GM18526 (cell line): Measurements from ENCODE around the gene SPTBN1.

ENCODE experiments used
- POLR2A ChIP-seq: IDR thresholded peaks from 3 replicates; pipeline ENCODE4 v1.6.1; 2011; ENCODE audit not compliant: insufficient read length; ENCODE audit errors: extremely low read depth

The SPTBN1 gene

GRCh38 chr2:54508541-54508940 lies 52.4 kb downstream of the SPTBN1 start:
- TF ChIP-seq POLR2A = no peak

GRCh38 chr2:54510916-54511315 lies 54.8 kb downstream of the SPTBN1 start:
- no peak for TF ChIP-seq POLR2A

DNA sequence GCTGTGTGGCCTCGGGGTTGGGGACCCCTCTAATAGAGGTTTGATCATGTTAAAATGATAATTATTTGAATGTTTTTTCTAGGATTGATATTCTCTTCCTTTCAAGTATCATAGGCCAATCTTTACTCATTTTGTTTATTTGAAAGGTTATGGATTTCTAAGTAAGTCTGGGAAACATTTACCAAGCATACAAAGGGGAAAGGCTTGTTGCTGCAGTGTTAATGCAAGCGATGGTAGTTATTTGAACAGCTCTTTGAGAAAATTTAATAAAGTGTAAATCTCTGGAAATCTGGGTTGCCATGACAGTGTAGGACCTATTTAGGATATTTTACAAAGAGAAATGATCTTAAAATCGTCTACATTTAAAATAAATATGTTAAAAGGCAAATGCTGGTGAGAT lies 56.1 kb downstream of the SPTBN1 start:
- no peak for TF ChIP-seq POLR2A

DNA sequence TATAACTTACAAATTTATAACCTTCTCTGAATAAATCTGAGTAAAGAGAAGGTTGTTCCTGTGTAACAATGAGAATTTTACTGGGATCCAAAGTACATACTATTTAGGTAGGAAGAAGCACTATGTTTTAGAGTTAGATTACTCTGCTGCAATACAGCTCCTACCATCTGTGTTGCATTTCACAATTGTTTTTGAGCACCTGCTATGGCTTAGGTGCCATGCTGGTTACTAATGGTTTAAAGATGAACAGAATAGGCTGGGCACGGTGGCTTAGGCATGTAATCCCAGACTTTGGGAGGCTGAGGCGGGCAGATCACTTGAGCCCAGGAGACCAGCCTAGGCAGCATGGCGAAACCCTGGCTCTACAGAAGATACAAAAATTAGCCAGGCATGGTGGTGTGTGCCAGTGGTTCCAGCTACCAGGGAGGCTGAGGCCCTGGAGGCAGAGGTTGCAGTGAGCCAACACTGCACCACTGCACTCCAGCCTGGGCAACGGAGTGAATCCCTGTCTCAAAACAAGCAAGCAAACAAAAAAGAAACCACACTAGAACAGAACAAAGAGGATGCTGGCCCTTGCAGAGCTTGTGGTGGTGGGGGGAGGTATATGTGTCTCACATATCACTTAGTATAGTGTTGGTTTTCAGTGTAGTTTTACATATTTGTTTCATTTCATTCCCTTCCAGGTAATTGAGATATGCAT lies 56.7 kb downstream of the SPTBN1 start:
- TF ChIP-seq POLR2A = no peak

- no peak for TF ChIP-seq POLR2A
These were observed 57.2 kb downstream of the SPTBN1 start for GRCh38 chr2:54513363-54513715.

- no peak for TF ChIP-seq POLR2A
These were observed 58.9 kb downstream of the SPTBN1 start for GRCh38 chr2:54514822-54515569.

GRCh38 chr2:54516842-54517241 lies 60.7 kb downstream of the SPTBN1 start:
- TF ChIP-seq POLR2A = no peak

DNA sequence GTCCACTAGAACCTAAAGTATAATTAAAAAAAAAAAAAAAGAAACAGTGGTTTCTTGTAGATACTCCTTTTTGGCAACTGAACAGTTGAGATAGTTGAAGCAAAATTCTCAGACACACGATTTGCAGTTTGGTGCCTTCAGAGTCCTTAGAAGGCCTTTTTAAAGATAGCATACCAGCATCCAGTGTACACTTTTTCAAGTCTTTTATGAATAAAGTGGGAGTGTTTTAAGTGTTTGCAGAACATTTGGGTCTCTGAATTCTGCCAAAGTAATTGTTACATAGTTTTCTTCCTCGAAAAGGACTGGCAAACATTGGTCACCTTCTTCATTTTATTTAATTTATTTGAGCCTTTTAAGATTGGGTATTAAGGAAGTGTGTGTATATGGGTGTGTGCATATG lies 62.3 kb downstream of the SPTBN1 start:
- no peak for TF ChIP-seq POLR2A

GRCh38 chr2:54519841-54520459 lies 63.8 kb downstream of the SPTBN1 start:
- TF ChIP-seq POLR2A = no peak

DNA sequence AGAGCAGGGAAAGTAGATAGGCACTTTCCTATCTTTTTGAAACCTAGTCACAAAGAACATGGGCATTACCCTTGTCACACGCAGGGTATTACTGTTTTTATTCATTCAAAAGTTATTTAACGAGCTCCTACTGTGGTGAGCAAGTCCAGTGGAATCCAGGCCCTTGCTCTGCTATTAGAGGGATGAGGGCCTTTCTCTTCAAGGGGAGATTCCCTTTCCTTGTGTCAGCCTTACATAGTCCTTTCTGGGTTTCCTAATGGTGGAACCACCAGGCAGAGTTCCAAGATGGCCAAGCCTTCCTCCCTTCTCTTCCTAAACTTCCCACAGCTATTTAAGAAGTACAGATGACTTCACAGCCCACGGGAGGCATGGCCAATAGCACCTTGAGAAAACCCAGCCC lies 64.6 kb downstream of the SPTBN1 start:
- TF ChIP-seq POLR2A = no peak

DNA sequence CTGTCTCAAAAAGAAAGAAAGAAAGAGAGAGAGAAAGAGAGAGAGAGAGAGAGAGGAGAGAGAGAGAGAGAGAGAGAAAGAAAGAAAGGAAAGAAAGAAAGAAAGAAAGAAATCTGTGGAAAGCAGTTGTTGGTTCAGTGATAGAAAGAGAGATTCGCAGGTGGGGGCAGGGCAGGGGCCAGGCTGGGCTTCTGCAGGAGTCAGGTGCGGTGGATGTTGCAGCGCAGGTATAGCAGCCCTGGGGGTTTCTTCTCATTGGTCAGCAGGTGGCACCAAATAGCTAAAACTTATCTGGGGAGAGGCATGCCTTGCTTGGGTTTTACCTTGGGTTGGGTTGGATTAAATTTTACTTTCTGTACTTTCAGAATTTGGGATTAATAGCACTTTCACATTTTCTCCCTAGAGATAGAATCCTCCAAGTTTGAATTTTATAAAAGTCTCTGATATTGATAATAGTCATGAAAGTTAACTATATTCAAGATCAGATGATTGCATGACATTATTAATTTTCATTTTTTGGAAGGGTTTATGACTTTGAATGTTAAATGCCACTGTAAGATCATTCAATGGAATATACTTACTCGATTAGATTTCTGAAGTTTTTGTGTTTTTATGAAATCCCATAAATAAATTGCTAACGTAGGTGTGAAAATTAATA lies 66.6 kb downstream of the SPTBN1 start:
- TF ChIP-seq POLR2A = no peak

DNA sequence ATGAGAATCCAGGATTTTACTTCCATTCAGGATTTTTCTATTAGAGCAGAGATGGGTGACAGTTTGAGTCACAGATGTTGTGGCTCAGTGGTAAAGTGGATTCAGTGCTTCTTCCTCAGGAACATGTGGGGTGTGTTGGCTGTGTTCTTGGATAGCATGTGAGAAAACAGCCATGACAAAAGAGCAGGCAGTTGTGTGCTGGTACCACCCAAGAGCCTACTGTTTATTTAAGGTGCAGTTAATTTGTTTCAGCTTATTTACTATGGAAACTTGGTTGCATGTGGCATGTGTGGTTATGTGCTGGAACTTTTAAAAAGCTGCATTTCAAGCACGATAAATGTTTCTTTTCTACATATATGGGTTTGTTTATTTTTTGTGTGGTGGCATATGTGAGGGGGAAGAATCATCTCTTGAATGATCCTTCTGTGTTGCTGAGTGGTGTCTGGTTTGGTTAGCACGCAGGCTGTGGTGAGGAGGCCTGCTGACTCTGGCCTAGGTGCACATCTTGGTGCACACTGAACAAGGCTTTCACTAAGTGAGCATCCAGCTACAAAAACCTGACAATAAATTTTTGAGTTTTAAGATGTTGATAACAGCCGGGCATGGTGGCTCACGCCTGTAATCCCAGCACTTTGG lies 67.3 kb downstream of the SPTBN1 start:
- no peak for TF ChIP-seq POLR2A

DNA sequence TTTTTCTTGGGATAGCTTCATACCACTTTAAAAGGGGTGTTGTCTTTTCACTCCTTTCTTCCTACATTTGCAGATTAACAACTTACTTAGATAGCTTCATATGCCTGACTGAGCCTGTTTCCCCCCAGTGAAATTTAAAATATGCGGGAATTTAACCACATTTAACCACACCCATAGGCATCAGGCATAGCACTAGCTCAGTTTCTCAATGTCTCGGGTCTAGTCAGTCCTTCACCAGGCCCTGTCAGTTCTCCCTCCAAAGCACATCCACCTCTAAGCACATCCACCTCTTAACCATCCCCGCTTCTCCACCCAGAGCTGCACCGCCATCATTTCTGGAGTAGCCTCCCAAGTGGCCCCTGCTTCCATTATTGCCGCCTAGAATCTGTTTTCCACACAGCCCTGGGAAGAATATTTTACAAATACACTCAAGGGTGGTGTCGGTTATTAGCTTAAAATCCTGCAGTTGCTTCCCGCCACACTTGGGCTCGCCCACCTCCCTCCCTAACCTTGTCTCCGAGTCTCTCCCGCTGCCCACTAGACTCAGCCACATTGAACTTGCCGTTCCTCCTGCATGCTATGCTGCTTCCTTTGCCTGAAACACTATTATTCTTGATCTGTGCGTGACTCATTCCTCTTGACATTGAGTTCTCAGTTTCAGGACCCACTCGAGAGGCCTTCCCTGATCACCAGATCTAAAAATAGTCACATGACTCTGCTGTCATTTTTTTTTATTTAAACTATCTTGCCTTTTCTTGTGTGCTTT lies 68.3 kb downstream of the SPTBN1 start:
- no peak for TF ChIP-seq POLR2A

DNA sequence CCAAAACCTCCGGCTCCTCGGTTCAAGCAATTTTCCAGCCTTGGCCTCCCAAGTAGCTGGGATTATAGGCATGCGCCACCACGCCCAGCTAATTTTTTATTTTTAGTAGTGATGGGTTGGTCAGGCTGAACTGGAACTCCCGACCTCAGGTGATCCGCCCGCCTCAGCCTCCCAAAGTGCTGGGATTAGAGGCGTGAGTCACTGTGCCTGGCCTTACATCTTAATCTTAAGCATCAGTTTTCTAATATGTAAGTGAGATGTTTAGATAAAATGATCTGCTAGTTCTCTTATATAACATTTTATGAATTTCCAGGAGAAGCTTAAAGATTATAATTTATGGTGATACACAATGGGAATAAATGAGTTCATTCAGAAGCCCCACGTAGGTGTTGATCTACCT lies 69.2 kb downstream of the SPTBN1 start:
- no peak for TF ChIP-seq POLR2A
